Upper lobe of left lung (tissue), 6 donors: ENCODE data around the gene MCCC1. TPM values are rescaled to one million over a fixed set of nuclear protein-coding genes. Genes with fewer than 3 reads are reported as not detected.
A peak's percentile ranks its signal among the peaks of the same experiment; 100 is the strongest.

Source experiments
- ATAC-seq, 2 donors: fragments of 200-7000 bp; cut with Tn5 transposase; one replicate each; pipeline ENCODE4 v1.9.1; 2022; ENCODE audit warnings: mild to moderate bottlenecking in 2 of 2, moderate library complexity in 2 of 2; ENCODE audit not compliant: low FRiP score in 2 of 2
- DNase-seq, 2 donors: peaks; one replicate each; pipeline ENCODE4 v3.0.0-alpha.2; 2019 to 2020
- H3K27ac ChIP-seq, 4 donors: fragments of 200-600 bp; sonication (generic); one replicate each; pipeline ENCODE4 v1.5.1; 2016 to 2019
- H3K27me3 ChIP-seq, 4 donors: fragments of 200-600 bp; sonication (generic); one replicate each; pipeline ENCODE4 v1.5.1; 2017 to 2019
- H3K36me3 ChIP-seq, 4 donors: fragments of 200-600 bp; sonication (generic); one replicate each; pipeline ENCODE4 v1.5.1; 2016 to 2019
- H3K4me1 ChIP-seq, 4 donors: fragments of 200-600 bp; sonication (generic); one replicate each; pipeline ENCODE4 v1.5.1; 2018 to 2019
- H3K4me3 ChIP-seq, 4 donors: fragments of 200-600 bp; sonication (generic); one replicate each; pipeline ENCODE4 v1.5.1; 2017 to 2019; ENCODE audit warnings: mild to moderate bottlenecking in 2 of 4, moderate library complexity in 1 of 4
- H3K9me3 ChIP-seq, 4 donors: fragments of 200-600 bp; sonication (generic); one replicate each; pipeline ENCODE4 v1.5.1; 2018 to 2019
- EP300 ChIP-seq, 4 donors: sonication (generic); formaldehyde crosslinking; IDR thresholded peaks; one replicate each; pipeline ENCODE4 v1.5.1; 2017; ENCODE audit warnings: antibody characterized with exemption in 4 of 4, control low read depth in 2 of 4
- POLR2A ChIP-seq, 4 donors: fragments of 450-650 bp; IDR thresholded peaks; one replicate each; pipeline ENCODE4 v1.5.1; 2016 to 2017; ENCODE audit warnings: antibody characterized with exemption in 4 of 4, mild to moderate bottlenecking in 2 of 4
- POLR2AphosphoS5 ChIP-seq, 2 donors: sonication (generic); formaldehyde crosslinking; IDR thresholded peaks; one replicate each; pipeline ENCODE4 v1.5.1; 2017; ENCODE audit warnings: antibody characterized with exemption in 2 of 2
- WGBS, 2 donors: methylation state at CpG; one replicate each; pipeline ENCODE4 v1.1.5; 2017 to 2018; 5-methylcytosine and 5-hydroxymethylcytosine counted together
- total RNA-seq, 6 donors: library from RNA; depleted of rRNA in 4 of 6; stranded (reverse); fragments of >200 nt in 4 of 6; gene quantifications; one replicate each; pipeline versions ENCODE4 v1.1.0 to v1.2.1, GENCODE V29; 2016 to 2021
- TF ChIP-seq, protein P1 (sequence below), 6 experiments: fragments of 450-650 bp in 4 of 6; fragments of 200-600 bp in 2 of 6; sonication (generic) in 2 of 6; IDR thresholded peaks; one replicate each; pipeline ENCODE4 v1.5.1; 2016 to 2019; ENCODE audit warnings: antibody characterized with exemption in 6 of 6
- donor health status: DM: no; HTN: no; CAD: no; lungs with moderate emphysema.
- donor health status: DM: no; HTN: yes; CAD: no; lungs with severe emphysema.

The MCCC1 gene
- total RNA-seq, 6 donors from 2014 or later, result 44.6 to 157 (median 85.4) TPM

DNA sequence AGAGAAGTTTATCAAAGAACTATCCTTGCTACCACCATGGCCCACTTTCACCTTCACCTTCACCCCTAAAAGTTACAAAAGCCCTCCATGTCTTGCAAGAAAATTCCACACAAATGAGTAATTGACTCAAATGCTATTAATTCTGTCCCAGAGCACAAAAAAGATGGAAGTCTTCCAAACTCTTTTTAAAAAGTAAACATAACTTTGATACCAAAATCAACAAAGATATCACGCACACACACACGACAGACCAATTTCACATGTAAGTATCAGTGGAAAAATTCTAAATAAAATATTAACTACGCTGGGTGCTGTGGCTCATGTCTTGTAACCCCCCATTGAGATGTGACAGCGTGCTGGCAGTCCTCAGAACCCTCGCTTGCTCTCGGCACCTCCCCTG is 1.1 kb upstream of the MCCC1 start:
- no peaks in the 10 kb centered on the region for H3K36me3 ChIP-seq
- no peaks in the 10 kb centered on the region for H3K27me3 ChIP-seq
- DNase-seq (no peak), ATAC-seq (no peak)
- H3K9me3 ChIP-seq, result no peaks in the 10 kb centered on the region
- TF ChIP-seq POLR2AphosphoS5 (IDR thresholded peaks at IDR 0.05) (no peak), POLR2A (IDR thresholded peaks at IDR 0.05) (no peak), EP300 (IDR thresholded peaks at IDR 0.05) (peak in 1 of 4 donors; percentile 5)
- TF ChIP-seq, protein P1, sequence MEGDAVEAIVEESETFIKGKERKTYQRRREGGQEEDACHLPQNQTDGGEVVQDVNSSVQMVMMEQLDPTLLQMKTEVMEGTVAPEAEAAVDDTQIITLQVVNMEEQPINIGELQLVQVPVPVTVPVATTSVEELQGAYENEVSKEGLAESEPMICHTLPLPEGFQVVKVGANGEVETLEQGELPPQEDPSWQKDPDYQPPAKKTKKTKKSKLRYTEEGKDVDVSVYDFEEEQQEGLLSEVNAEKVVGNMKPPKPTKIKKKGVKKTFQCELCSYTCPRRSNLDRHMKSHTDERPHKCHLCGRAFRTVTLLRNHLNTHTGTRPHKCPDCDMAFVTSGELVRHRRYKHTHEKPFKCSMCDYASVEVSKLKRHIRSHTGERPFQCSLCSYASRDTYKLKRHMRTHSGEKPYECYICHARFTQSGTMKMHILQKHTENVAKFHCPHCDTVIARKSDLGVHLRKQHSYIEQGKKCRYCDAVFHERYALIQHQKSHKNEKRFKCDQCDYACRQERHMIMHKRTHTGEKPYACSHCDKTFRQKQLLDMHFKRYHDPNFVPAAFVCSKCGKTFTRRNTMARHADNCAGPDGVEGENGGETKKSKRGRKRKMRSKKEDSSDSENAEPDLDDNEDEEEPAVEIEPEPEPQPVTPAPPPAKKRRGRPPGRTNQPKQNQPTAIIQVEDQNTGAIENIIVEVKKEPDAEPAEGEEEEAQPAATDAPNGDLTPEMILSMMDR (IDR thresholded peaks at IDR 0.05), result no peak
- H3K4me3 ChIP-seq, result no peak overlapping the region
- peak overlapping the region in 3 of 4 donors; percentile 69 to 99 (median 93) for H3K27ac ChIP-seq
- WGBS, 2 donors, result 54 to 58% methylated on average over 6 of the region's 6 CpGs
- peaks cover 10 to 33% (median 20%) of the 10 kb centered on the region in 4 donors for H3K4me1 ChIP-seq

DNA sequence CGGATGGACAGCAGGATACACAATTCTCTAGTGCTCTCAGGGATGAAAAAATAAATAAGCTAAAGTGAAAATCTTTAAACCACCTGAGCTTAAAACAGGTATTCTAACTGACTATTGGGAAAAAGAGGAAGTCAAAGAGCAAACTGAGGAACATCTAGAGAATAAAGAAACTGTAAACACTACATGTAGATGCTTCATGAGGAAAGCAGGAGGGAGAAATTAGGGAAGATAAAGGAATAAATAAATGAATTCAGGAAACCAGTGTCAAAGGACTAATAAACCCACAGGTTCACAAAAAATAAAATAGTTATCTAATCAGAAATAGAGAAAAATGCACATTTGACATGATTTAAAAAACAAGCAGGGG is 525 bp upstream of the MCCC1 start:
- 0 to 7% methylated on average over 1 of the region's 1 CpG for WGBS, 2 donors
- TF ChIP-seq, protein P1 (IDR thresholded peaks at IDR 0.05), result no peak
- TF ChIP-seq EP300 (IDR thresholded peaks at IDR 0.05), result no peak
- no peak for TF ChIP-seq POLR2AphosphoS5 (IDR thresholded peaks at IDR 0.05)
- TF ChIP-seq POLR2A (IDR thresholded peaks at IDR 0.05), result no peak
- H3K4me1 ChIP-seq, result peaks cover 10 to 33% (median 20%) of the 10 kb centered on the region in 4 donors
- H3K27ac ChIP-seq, result peak overlapping the region; percentile 69 to 99 (median 91)
- ATAC-seq, result no peak
- no peaks in the 10 kb centered on the region for H3K9me3 ChIP-seq
- no peak for DNase-seq
- no peaks in the 10 kb centered on the region for H3K36me3 ChIP-seq
- H3K4me3 ChIP-seq, result peak overlapping the region in 3 of 4 donors; percentile 76 to 96 (median 78)
- no peaks in the 10 kb centered on the region for H3K27me3 ChIP-seq

DNA sequence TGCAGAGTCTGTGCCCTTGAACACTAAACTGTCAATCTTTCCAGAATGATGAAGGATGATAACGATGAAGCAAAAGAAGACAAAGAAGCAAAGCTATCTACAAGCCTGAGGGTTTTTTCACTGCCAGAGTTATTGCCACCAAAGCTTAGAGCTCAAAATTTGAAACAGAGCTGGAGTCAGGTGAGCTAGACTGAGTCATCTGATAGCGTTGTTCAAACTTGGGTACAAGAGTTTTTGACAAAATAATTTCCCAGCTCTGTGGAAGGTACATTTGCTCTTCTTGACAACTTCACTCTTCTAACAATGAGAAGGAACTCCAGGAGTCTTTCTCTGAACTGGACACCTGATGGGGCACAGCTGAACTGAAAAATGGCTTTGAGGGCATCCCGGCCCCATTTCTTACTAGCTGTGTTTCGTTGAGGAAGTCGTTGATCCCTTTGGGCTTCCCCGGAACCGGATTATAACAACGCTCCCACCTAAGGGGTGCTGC is 715 bp downstream of the MCCC1 start:
- peak overlapping the region; percentile 76 to 96 (median 86) for H3K4me3 ChIP-seq
- WGBS, 2 donors, result 7 to 11% methylated on average over 3 to 8 of the region's 8 CpGs
- H3K27me3 ChIP-seq, result no peaks in the 10 kb centered on the region
- ATAC-seq (no peak), DNase-seq (no peak)
- no peaks in the 10 kb centered on the region for H3K36me3 ChIP-seq
- peaks cover 10 to 38% (median 22%) of the 10 kb centered on the region in 4 donors for H3K4me1 ChIP-seq
- H3K9me3 ChIP-seq, result no peaks in the 10 kb centered on the region
- TF ChIP-seq, protein P1 (IDR thresholded peaks at IDR 0.05), result no peak
- TF ChIP-seq POLR2AphosphoS5 (IDR thresholded peaks at IDR 0.05) (no peak), POLR2A (IDR thresholded peaks at IDR 0.05) (no peak), EP300 (IDR thresholded peaks at IDR 0.05) (no peak)
- H3K27ac ChIP-seq, result peak overlapping the region; percentile 86 to 99 (median 91)

DNA sequence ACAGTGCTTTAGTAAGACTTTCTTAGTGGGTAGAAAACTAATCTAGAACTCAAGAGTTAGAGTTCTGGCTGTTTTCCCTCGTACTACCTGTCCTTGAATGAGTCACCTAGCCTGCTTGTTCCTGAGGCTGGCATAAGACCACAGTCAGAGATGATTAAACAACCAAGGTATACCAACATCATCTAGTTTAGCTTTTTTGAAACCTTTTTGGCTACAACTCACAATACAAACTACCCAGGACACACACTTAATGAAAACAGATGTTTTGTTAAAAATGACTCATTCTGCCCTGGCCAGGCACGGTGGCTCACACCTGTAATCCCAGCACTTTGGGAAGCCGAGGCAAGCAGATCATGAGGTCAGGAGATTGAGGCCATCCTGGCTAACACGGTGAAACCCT is 4.6 kb downstream of the MCCC1 start:
- Histone ChIP-seq H3K4me1 (peaks cover 7 to 34% (median 15%) of the 10 kb centered on the region in 4 donors), H3K27ac (peak overlapping the region in 2 of 4 donors; percentile 14 to 19), H3K27me3 (no peaks in the 10 kb centered on the region), H3K9me3 (no peaks in the 10 kb centered on the region), H3K4me3 (no peak overlapping the region), H3K36me3 (peaks cover 2 to 27% (median 11%) of the 10 kb centered on the region in 4 donors)
- 69 to 82% methylated on average over 4 of the region's 4 CpGs for WGBS, 2 donors
- no peak for TF ChIP-seq EP300 (IDR thresholded peaks at IDR 0.05)
- TF ChIP-seq, protein P1 (IDR thresholded peaks at IDR 0.05), result no peak
- no peak for TF ChIP-seq POLR2A (IDR thresholded peaks at IDR 0.05)
- TF ChIP-seq POLR2AphosphoS5 (IDR thresholded peaks at IDR 0.05), result no peak
- DNase-seq (peak in 1 of 2 donors; percentile 50), ATAC-seq (no peak)

DNA sequence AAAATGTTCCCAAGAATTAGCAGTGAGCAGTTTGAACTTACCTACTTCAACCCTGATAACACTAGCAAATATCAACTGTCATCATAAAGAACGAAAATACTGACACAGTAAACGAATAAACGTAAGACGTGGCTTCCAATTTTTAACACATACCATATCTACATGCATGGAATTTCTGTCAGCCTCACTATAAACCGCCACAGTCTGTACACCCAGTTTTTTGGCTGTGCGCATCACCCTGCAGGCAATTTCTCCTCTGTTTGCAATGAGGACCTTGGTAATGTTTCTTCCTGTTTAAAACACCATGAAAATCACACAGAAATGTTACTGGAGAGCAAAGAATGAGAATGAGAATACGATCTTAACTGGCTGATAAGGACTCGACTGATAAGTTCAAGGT is 7.0 kb downstream of the MCCC1 start:
- TF ChIP-seq POLR2A (IDR thresholded peaks at IDR 0.05), result no peak
- no peak for TF ChIP-seq EP300 (IDR thresholded peaks at IDR 0.05)
- TF ChIP-seq, protein P1 (IDR thresholded peaks at IDR 0.05), result no peak
- TF ChIP-seq POLR2AphosphoS5 (IDR thresholded peaks at IDR 0.05), result no peak
- peaks cover 0 to 22% (median 2%) of the 10 kb centered on the region in 4 donors for H3K4me1 ChIP-seq
- H3K27me3 ChIP-seq, result no peaks in the 10 kb centered on the region
- ATAC-seq (no peak), DNase-seq (no peak)
- H3K27ac ChIP-seq, result no peak overlapping the region
- no peak overlapping the region for H3K4me3 ChIP-seq
- 94 to 95% methylated on average over 8 of the region's 8 CpGs for WGBS, 2 donors
- no peaks in the 10 kb centered on the region for H3K9me3 ChIP-seq
- H3K36me3 ChIP-seq, result peaks cover 6 to 40% (median 17%) of the 10 kb centered on the region in 4 donors
